HepG2 (cell line): ENCODE measurements around the gene PCBP4. TPM values are rescaled to one million over a fixed set of nuclear protein-coding genes. Genes with fewer than 3 reads are reported as not detected.

Experiments used
- AKAP8 ChIP-seq: sonication (generic); formaldehyde crosslinking; IDR thresholded peaks from 2 replicates; pipeline ENCODE4 v1.5.1; 2020; ENCODE audit warnings: mild to moderate bottlenecking, missing genetic modification reagents
- ARID2 ChIP-seq: sonication (generic); formaldehyde crosslinking; IDR thresholded peaks from 2 replicates; pipeline ENCODE4 v1.8.1; 2022; ENCODE audit warnings: mild to moderate bottlenecking, missing genetic modification reagents, borderline replicate concordance
- CEBPZ ChIP-seq: IDR thresholded peaks from 2 replicates; pipeline ENCODE4 v1.6.1; 2012; ENCODE audit warnings: low read length, improper control_type of control experiment
- FOXK1 ChIP-seq: sonication (generic); formaldehyde crosslinking; IDR thresholded peaks from 2 replicates; pipeline ENCODE4 v1.4.0; 2020; ENCODE audit warnings: low read depth, missing genetic modification reagents, borderline replicate concordance
- HDAC2 ChIP-seq: sonication (generic); formaldehyde crosslinking; IDR thresholded peaks from 2 replicates; pipeline ENCODE4 v1.4.0; 2020; ENCODE audit warnings: missing genetic modification reagents
- KDM5A ChIP-seq: fragments of 200-600 bp; sonication (generic); IDR thresholded peaks from 2 replicates; pipeline ENCODE4 v1.7.0; 2018; ENCODE audit warnings: antibody characterized with exemption, mild to moderate bottlenecking, low read length, borderline replicate concordance
- KLF11 ChIP-seq: IDR thresholded peaks from 2 replicates; pipeline ENCODE4 v1.6.1; 2016; ENCODE audit warnings: missing compliant biosample characterization
- KMT2A ChIP-seq: sonication (generic); formaldehyde crosslinking; IDR thresholded peaks from 2 replicates; pipeline ENCODE4 v1.4.0; 2020; ENCODE audit warnings: missing genetic modification reagents
- MAFF ChIP-seq: IDR thresholded peaks from 2 replicates; pipeline ENCODE4 v1.6.1; 2011; ENCODE audit warnings: low read depth, low read length, improper control_type of control experiment
- NFKBIZ ChIP-seq: IDR thresholded peaks from 2 replicates; pipeline ENCODE4 v1.6.1; 2018; ENCODE audit warnings: missing genetic modification reagents, missing compliant biosample characterization
- SMC3 ChIP-seq: IDR thresholded peaks from 2 replicates; pipeline ENCODE4 v1.6.1; 2011; ENCODE audit warnings: low read length, improper control_type of control experiment
- SPEN ChIP-seq: sonication (generic); formaldehyde crosslinking; IDR thresholded peaks from 2 replicates; pipeline ENCODE4 v1.5.1; 2020; ENCODE audit warnings: low read depth, mild to moderate bottlenecking, missing genetic modification reagents
- ZKSCAN8 ChIP-seq: IDR thresholded peaks from 2 replicates; pipeline ENCODE4 v1.6.1; 2016; ENCODE audit warnings: borderline replicate concordance, missing genetic modification reagents, missing compliant biosample characterization
- ZNF414 ChIP-seq: sonication (generic); formaldehyde crosslinking; IDR thresholded peaks from 2 replicates; pipeline ENCODE4 v1.5.0; 2020; ENCODE audit warnings: missing genetic modification reagents
- ZNF496 ChIP-seq: sonication (generic); formaldehyde crosslinking; IDR thresholded peaks from 2 replicates; pipeline ENCODE4 v1.8.1; 2023; ENCODE audit warnings: mild to moderate bottlenecking, moderate library complexity, missing genetic modification reagents; ENCODE audit not compliant: insufficient replicate concordance
- ZNF546 ChIP-seq: sonication (generic); formaldehyde crosslinking; conservative IDR thresholded peaks from 2 replicates; pipeline ENCODE4 v1.8.1; 2023; ENCODE audit warnings: mild to moderate bottlenecking, missing genetic modification reagents
- ZNF552 ChIP-seq: sonication (generic); formaldehyde crosslinking; IDR thresholded peaks from 2 replicates; pipeline ENCODE4 v1.9.0; 2022; ENCODE audit warnings: missing genetic modification reagents, mild to moderate bottlenecking, borderline replicate concordance
- polyA plus RNA-seq, 8 experiments: library from polyadenylated mRNA; depleted of rRNA in 3 of 8; stranded (reverse) in 7 of 8; unstranded in 1 of 8; fragments of >200 nt; fragmentation: Illumina TruSeq in 4 of 8; extraction: Trizol in 4 of 8; gene quantifications; 2 replicates each; pipeline versions ENCODE4 v1.2.1 to v1.2.3, GENCODE V29; 2011 to 2016; ENCODE audit warnings: low read depth in 4 of 8, missing spikeins in 1 of 8, mixed read lengths in 1 of 8; ENCODE audit not compliant: insufficient read depth in 1 of 8
- total RNA-seq, 5 experiments: library from RNA; depleted of rRNA; stranded (reverse); fragments of >200 nt; fragmentation: Illumina TruSeq; extraction: Trizol; gene quantifications; 2 replicates each; pipeline ENCODE4 v1.2.3, GENCODE V29; 2016; ENCODE audit warnings: low read depth in 1 of 5
- TF ChIP-seq, protein P1 (sequence below): sonication (generic); formaldehyde crosslinking; IDR thresholded peaks from 2 replicates; pipeline ENCODE4 v1.5.1; 2020; ENCODE audit warnings: missing genetic modification reagents, mild to moderate bottlenecking, borderline replicate concordance
- TF ChIP-seq, protein P2 (sequence below): sonication (generic); formaldehyde crosslinking; IDR thresholded peaks from 2 replicates; pipeline ENCODE4 v1.5.1; 2020; ENCODE audit warnings: missing genetic modification reagents, mild to moderate bottlenecking, borderline replicate concordance
- TF ChIP-seq, protein P3 (sequence below): fragments of 450-650 bp; IDR thresholded peaks from 2 replicates; pipeline ENCODE4 v1.6.1; 2017

PCBP4 gene
- total and polyA plus RNA-seq, 2 of the 13 experiments (the other 11 are each of a cell fraction or from before 2014, with no cell fraction given): 36.8 to 51.3 TPM

DNA sequence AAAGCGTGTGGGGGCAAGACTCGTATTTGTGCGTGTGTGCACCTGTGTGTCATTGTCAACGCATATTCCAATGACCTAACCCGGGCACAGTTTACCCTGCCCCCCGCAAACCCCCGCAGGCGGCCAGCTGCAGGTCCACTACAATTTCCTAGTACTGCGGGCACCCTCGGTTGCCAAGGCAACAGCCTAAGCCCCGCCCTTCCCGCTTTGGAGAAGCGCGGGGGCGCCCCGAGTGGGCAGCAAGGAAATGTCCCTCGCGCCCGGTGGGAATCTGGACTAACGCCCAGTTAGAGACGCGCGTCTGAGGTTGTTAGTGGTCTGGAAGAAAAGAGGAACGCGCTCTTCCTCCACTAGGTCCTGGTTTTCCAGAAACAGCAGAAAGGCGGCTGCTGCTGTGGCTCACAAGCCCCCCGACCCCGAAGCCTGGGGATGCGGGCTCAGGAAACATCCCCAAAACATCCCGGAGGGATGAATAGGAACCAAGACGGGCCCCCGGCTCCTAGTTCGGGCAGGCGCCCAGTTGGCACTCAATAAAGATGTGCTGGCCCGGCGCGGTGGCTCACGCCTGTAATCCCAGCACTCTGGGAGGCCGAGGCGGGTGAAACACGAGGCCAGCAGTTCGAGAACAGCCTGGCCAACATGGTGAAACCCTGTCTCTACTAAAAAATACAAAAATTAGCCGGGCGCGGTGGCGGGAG is 8.7 kb upstream of the PCBP4 start (continued):
- TF ChIP-seq KDM5A (no peak), NFKBIZ (CRISPR knock-in tag) (no peak), FOXK1 (CRISPR knock-in tag) (no peak), MAFF (no peak), ZNF552 (CRISPR knock-in tag) (no peak), CEBPZ (no peak), ARID2 (CRISPR knock-in tag) (no peak), HDAC2 (no peak), ZKSCAN8 (CRISPR knock-in tag) (no peak), SMC3 (no peak), ZNF546 (CRISPR knock-in tag) (no peak), SPEN (no peak), KMT2A (no peak), ZNF414 (CRISPR knock-in tag) (no peak), KLF11 (CRISPR knock-in tag) (no peak), AKAP8 (CRISPR knock-in tag) (no peak), ZNF496 (no peak)
- TF ChIP-seq, protein P1, sequence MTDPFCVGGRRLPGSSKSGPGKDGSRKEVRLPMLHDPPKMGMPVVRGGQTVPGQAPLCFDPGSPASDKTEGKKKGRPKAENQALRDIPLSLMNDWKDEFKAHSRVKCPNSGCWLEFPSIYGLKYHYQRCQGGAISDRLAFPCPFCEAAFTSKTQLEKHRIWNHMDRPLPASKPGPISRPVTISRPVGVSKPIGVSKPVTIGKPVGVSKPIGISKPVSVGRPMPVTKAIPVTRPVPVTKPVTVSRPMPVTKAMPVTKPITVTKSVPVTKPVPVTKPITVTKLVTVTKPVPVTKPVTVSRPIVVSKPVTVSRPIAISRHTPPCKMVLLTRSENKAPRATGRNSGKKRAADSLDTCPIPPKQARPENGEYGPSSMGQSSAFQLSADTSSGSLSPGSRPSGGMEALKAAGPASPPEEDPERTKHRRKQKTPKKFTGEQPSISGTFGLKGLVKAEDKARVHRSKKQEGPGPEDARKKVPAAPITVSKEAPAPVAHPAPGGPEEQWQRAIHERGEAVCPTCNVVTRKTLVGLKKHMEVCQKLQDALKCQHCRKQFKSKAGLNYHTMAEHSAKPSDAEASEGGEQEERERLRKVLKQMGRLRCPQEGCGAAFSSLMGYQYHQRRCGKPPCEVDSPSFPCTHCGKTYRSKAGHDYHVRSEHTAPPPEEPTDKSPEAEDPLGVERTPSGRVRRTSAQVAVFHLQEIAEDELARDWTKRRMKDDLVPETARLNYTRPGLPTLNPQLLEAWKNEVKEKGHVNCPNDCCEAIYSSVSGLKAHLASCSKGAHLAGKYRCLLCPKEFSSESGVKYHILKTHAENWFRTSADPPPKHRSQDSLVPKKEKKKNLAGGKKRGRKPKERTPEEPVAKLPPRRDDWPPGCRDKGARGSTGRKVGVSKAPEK (CRISPR knock-in tag): no peak
- TF ChIP-seq, protein P2, sequence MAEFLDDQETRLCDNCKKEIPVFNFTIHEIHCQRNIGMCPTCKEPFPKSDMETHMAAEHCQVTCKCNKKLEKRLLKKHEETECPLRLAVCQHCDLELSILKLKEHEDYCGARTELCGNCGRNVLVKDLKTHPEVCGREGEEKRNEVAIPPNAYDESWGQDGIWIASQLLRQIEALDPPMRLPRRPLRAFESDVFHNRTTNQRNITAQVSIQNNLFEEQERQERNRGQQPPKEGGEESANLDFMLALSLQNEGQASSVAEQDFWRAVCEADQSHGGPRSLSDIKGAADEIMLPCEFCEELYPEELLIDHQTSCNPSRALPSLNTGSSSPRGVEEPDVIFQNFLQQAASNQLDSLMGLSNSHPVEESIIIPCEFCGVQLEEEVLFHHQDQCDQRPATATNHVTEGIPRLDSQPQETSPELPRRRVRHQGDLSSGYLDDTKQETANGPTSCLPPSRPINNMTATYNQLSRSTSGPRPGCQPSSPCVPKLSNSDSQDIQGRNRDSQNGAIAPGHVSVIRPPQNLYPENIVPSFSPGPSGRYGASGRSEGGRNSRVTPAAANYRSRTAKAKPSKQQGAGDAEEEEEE: no peak
- TF ChIP-seq, protein P3, sequence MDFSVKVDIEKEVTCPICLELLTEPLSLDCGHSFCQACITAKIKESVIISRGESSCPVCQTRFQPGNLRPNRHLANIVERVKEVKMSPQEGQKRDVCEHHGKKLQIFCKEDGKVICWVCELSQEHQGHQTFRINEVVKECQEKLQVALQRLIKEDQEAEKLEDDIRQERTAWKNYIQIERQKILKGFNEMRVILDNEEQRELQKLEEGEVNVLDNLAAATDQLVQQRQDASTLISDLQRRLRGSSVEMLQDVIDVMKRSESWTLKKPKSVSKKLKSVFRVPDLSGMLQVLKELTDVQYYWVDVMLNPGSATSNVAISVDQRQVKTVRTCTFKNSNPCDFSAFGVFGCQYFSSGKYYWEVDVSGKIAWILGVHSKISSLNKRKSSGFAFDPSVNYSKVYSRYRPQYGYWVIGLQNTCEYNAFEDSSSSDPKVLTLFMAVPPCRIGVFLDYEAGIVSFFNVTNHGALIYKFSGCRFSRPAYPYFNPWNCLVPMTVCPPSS: no peak
